HepG2 (cell line): ENCODE measurements around the gene PKD2L1. TPM values are rescaled to one million over a fixed set of nuclear protein-coding genes. Genes with fewer than 3 reads are reported as not detected.

Experiments used
- ATAC-seq: fragments of 200-7000 bp; cut with Tn5 transposase; 3 replicates; pipeline ENCODE4 v1.9.1; 2020; ENCODE audit warnings: mild to moderate bottlenecking, moderate library complexity
- BruUV-seq: library from RNA; stranded (reverse); fragments of 400-500 nt; replicated peaks from 2 replicates; lab custom pipeline; 2021; lab: Mats Ljungman, UMichigan
- CTCF ChIA-PET: fragments of 300-600 bp; formaldehyde crosslinking; extraction: SDS; loops from one replicate; lab custom pipeline; 2021; ENCODE audit warnings: low total read pairs, inconsistent platforms, low intra/inter-chr PET ratio; lab: Yijun Ruan, JAX
- POLR2A ChIA-PET: fragments of 350-600 bp; sonication (Branson Sonifier 250); formaldehyde crosslinking; loops from one replicate; lab custom pipeline; 2020; ENCODE audit warnings: antibody characterized with exemption, inconsistent platforms; lab: Yijun Ruan, JAX
- DNase-seq: peaks from one replicate; pipeline ENCODE4 v3.0.0-alpha.2; 2015; ENCODE audit warnings: low spot score
- FAIRE-seq: peaks from 3 replicates; lab custom pipeline; 2011; peaks lifted over from hg19 to GRCh38; lab: Jason Lieb, UNC
- H2AFZ ChIP-seq: one replicate; pipeline ENCODE4 v1.6.1; 2011; ENCODE audit warnings: low read length, inconsistent platforms
- H3K27ac ChIP-seq: fragments of 300-600 bp; 3 replicates; pipeline ENCODE4 v1.8.0; 2011; ENCODE audit warnings: mixed run types, mild to moderate bottlenecking, mixed read lengths, low read length, inconsistent platforms; ENCODE audit not compliant: insufficient read depth; ENCODE audit errors: extremely low read length
- H3K27me3 ChIP-seq, 2 experiments: fragments of 200-600 bp in 1 of 2; 2 replicates in 1 of 2; 3 replicates in 1 of 2; pipeline versions ENCODE4 v1.6.0 to v1.8.0; 2011; ENCODE audit warnings: low read length in 2 of 2, mild to moderate bottlenecking in 2 of 2, moderate library complexity in 2 of 2, inconsistent platforms in 1 of 2; ENCODE audit not compliant: insufficient read depth in 2 of 2, control insufficient read depth in 1 of 2
- H3K36me3 ChIP-seq, 2 experiments: fragments of 200-600 bp in 1 of 2; replicated peaks in 1 of 2; 2 replicates in 1 of 2; 3 replicates in 1 of 2; pipeline versions ENCODE4 v1.5.1 to v1.8.0; 2011; ENCODE audit warnings: low read length in 2 of 2, inconsistent platforms in 1 of 2; ENCODE audit not compliant: insufficient read depth in 2 of 2, control insufficient read depth in 1 of 2
- H3K4me1 ChIP-seq: 2 replicates; pipeline ENCODE4 v1.5.1; 2012; ENCODE audit warnings: low read length, inconsistent platforms; ENCODE audit not compliant: insufficient read depth
- H3K4me2 ChIP-seq: 2 replicates; pipeline ENCODE4 v1.6.0; 2011; ENCODE audit warnings: low read depth, low read length, inconsistent platforms
- H3K4me3 ChIP-seq, 3 experiments: fragments of 200-600 bp in 1 of 3; sonication (generic), shearing (Covaris generic) in 1 of 3; replicated peaks in 1 of 3; 2 replicates each; pipeline ENCODE4 v1.5.1; 2011 to 2016; ENCODE audit warnings: low read length in 3 of 3, inconsistent platforms in 2 of 3, low read depth in 2 of 3, mild to moderate bottlenecking in 2 of 3, control low read depth in 1 of 3, mixed read lengths in 1 of 3; ENCODE audit not compliant: insufficient read depth in 1 of 3
- H3K79me2 ChIP-seq: one replicate; pipeline ENCODE4 v1.6.1; 2011; ENCODE audit warnings: low read length, inconsistent platforms; ENCODE audit not compliant: insufficient read depth
- H3K9ac ChIP-seq: 2 replicates; pipeline ENCODE4 v1.6.0; 2011; ENCODE audit warnings: mild to moderate bottlenecking, low read depth, low read length, inconsistent platforms; ENCODE audit not compliant: insufficient read depth
- H3K9me3 ChIP-seq: 2 replicates; pipeline ENCODE4 v1.5.1; 2012; ENCODE audit warnings: mild to moderate bottlenecking, low read length
- H4K20me1 ChIP-seq: 2 replicates; pipeline ENCODE4 v1.6.0; 2011; ENCODE audit warnings: inconsistent platforms, mild to moderate bottlenecking, low read length, moderate library complexity; ENCODE audit not compliant: insufficient read depth
- AFF4 ChIP-seq: sonication (generic); formaldehyde crosslinking; IDR thresholded peaks from 2 replicates; pipeline ENCODE4 v1.4.0; 2020; ENCODE audit warnings: missing genetic modification reagents
- ATF2 ChIP-seq: sonication (generic); formaldehyde crosslinking; IDR thresholded peaks from 2 replicates; pipeline ENCODE4 v1.4.0; 2020; ENCODE audit warnings: missing genetic modification reagents
- CREB1 ChIP-seq, 2 experiments: fragments of 450-650 bp in 1 of 2; IDR thresholded peaks; 2 replicates each; pipeline ENCODE4 v1.6.1; 2016 to 2017; ENCODE audit warnings: control low read depth in 1 of 2, mild to moderate bottlenecking in 1 of 2, missing compliant biosample characterization in 1 of 2, missing genetic modification characterization in 1 of 2
- FOXC1 ChIP-seq: sonication (generic); formaldehyde crosslinking; IDR thresholded peaks from 2 replicates; pipeline ENCODE4 v1.8.0; 2022; ENCODE audit warnings: mild to moderate bottlenecking, missing genetic modification reagents, borderline replicate concordance
- FOXK2 ChIP-seq: fragments of 450-650 bp; IDR thresholded peaks from 2 replicates; pipeline ENCODE4 v1.6.1; 2016
- NFIB ChIP-seq: sonication (generic); formaldehyde crosslinking; IDR thresholded peaks from 2 replicates; pipeline ENCODE4 v1.9.0; 2021; ENCODE audit warnings: missing genetic modification reagents, mild to moderate bottlenecking, borderline replicate concordance
- U2AF1 ChIP-seq: fragments of 200-400 bp; formaldehyde crosslinking; optimal IDR thresholded peaks from 2 replicates; pipeline ENCODE3; 2017; ENCODE audit warnings: mild to moderate bottlenecking, low read depth, low read length
- ZNF761 ChIP-seq: sonication (generic); formaldehyde crosslinking; conservative IDR thresholded peaks from 2 replicates; pipeline ENCODE4 v1.4.0; 2020; ENCODE audit warnings: mild to moderate bottlenecking, missing genetic modification reagents
- ZNF790 ChIP-seq: sonication (generic); formaldehyde crosslinking; IDR thresholded peaks from 2 replicates; pipeline ENCODE4 v1.8.0; 2022; ENCODE audit warnings: missing genetic modification reagents, mild to moderate bottlenecking, borderline replicate concordance
- WGBS: methylation state at CpG from one replicate; pipeline ENCODE4 v1.1.6; 2017; ENCODE audit warnings: low lambda C conversion rate; 5-methylcytosine and 5-hydroxymethylcytosine counted together
- in situ Hi-C: cut with HindIII; loops from 2 replicates; pipeline ENCODE4 v1.10.0; 2017; ENCODE audit warnings: low pct_unique_long_range_greater_than_20kb; ENCODE audit not compliant: extremely low pct_ligation_motif_present
- intact Hi-C: fragments of 100-400 bp; cut with micrococcal nuclease; formaldehyde crosslinking; loops from one replicate; pipeline ENCODE4 v1.10.0; 2022; ENCODE audit not compliant: unreplicated experiment
- polyA plus RNA-seq, 8 experiments: library from polyadenylated mRNA; depleted of rRNA in 3 of 8; stranded (reverse) in 7 of 8; unstranded in 1 of 8; fragments of >200 nt; fragmentation: Illumina TruSeq in 4 of 8; extraction: Trizol in 4 of 8; gene quantifications; 2 replicates each; pipeline versions ENCODE4 v1.2.1 to v1.2.3, GENCODE V29; 2011 to 2016; ENCODE audit warnings: low read depth in 4 of 8, missing spikeins in 1 of 8, mixed read lengths in 1 of 8; ENCODE audit not compliant: insufficient read depth in 1 of 8
- total RNA-seq, 5 experiments: library from RNA; depleted of rRNA; stranded (reverse); fragments of >200 nt; fragmentation: Illumina TruSeq; extraction: Trizol; gene quantifications; 2 replicates each; pipeline ENCODE4 v1.2.3, GENCODE V29; 2016; ENCODE audit warnings: low read depth in 1 of 5

The PKD2L1 gene
- total and polyA plus RNA-seq, 2 of the 13 experiments (the other 11 are each of a cell fraction or from before 2014, with no cell fraction given) = 0.07 to 0.15 TPM

GRCh38 chr10:100248820-100249219 is 81.2 kb downstream of the PKD2L1 start:
- no peak overlapping the region for H3K9ac ChIP-seq
- H3K9me3 ChIP-seq = no peaks in the 10 kb centered on the region
- no peak for TF ChIP-seq NFIB (CRISPR knock-in tag)
- TF ChIP-seq FOXK2 = no peak
- no peak for TF ChIP-seq FOXC1 (CRISPR knock-in tag)
- no peak for TF ChIP-seq CREB1 (IDR thresholded peaks at IDR 0.05)
- TF ChIP-seq CREB1 (CRISPR knock-in tag; IDR thresholded peaks at IDR 0.05) = no peak
- no peak for TF ChIP-seq ZNF761 (CRISPR knock-in tag)
- no peak for TF ChIP-seq ATF2 (CRISPR knock-in tag)
- TF ChIP-seq U2AF1 = no peak
- no peak for TF ChIP-seq ZNF790 (CRISPR knock-in tag)
- TF ChIP-seq AFF4 = no peak
- no peaks in the 10 kb centered on the region for H3K27me3 ChIP-seq
- H3K36me3 ChIP-seq = peaks cover 18 to 60% of the 10 kb centered on the region in 2 experiments
- no peaks in the 10 kb centered on the region for H3K79me2 ChIP-seq
- POLR2A ChIA-PET = no interaction called here
- 93% methylated on average over 2 of the region's 7 CpGs for WGBS
- intact Hi-C loops = no loop called here
- FAIRE-seq (no peak), DNase-seq (no peak), ATAC-seq (no peak)
- CTCF ChIA-PET = no interaction called here
- in situ Hi-C loops = no loop called here
- no peak overlapping the region for H3K4me2 ChIP-seq
- no peak overlapping the region for H3K4me3 ChIP-seq
- no peaks in the 10 kb centered on the region for H3K4me1 ChIP-seq
- H4K20me1 ChIP-seq = no peaks in the 10 kb centered on the region
- BruUV-seq = no TSS peak
- H2AFZ ChIP-seq = no peak overlapping the region
- H3K27ac ChIP-seq = no peak overlapping the region
